Hepatocyte (in vitro differentiated cells): ENCODE data around the gene GAN.

Source experiments
- EZH2 ChIP-seq: fragments of 200-600 bp; sonication (generic); IDR thresholded peaks from 2 replicates; pipeline ENCODE4 v1.6.1; 2016; ENCODE audit warnings: antibody characterized with exemption, mild to moderate bottlenecking, borderline replicate concordance
- TF ChIP-seq, protein P1 (sequence below): fragments of 200-600 bp; sonication (generic); IDR thresholded peaks from 2 replicates; pipeline ENCODE4 v1.5.1; 2016; ENCODE audit warnings: antibody characterized with exemption, mild to moderate bottlenecking; ENCODE audit not compliant: poor library complexity

DNA sequence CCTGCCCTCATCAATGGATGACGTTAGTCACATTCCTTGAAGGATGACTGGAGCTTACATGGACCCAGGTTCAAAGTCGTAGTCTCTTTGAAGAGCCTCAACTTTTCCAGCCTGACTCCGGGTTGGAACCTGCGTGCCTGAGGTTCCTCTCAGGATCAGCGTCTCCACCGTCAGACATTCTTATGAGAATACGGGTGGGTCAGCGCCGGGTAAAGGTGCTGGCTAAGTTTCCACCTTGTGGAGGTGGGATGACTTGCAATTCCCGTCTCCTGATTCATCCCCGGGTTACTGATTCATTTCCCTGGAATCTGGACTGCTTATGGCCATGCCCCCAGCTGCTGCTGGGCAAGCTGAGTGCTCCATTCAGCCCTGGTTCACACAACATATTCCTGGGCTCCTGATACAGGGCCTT, 90.9 kb downstream of the GAN start:
- TF ChIP-seq, protein P1, sequence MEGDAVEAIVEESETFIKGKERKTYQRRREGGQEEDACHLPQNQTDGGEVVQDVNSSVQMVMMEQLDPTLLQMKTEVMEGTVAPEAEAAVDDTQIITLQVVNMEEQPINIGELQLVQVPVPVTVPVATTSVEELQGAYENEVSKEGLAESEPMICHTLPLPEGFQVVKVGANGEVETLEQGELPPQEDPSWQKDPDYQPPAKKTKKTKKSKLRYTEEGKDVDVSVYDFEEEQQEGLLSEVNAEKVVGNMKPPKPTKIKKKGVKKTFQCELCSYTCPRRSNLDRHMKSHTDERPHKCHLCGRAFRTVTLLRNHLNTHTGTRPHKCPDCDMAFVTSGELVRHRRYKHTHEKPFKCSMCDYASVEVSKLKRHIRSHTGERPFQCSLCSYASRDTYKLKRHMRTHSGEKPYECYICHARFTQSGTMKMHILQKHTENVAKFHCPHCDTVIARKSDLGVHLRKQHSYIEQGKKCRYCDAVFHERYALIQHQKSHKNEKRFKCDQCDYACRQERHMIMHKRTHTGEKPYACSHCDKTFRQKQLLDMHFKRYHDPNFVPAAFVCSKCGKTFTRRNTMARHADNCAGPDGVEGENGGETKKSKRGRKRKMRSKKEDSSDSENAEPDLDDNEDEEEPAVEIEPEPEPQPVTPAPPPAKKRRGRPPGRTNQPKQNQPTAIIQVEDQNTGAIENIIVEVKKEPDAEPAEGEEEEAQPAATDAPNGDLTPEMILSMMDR, result peak; percentile 7
- TF ChIP-seq EZH2, result no peak
